Measurements from ENCODE around the gene ALKBH6.
A peak's percentile ranks its signal among the peaks of the same experiment; 100 is the strongest.

Gene ALKBH6

DNA sequence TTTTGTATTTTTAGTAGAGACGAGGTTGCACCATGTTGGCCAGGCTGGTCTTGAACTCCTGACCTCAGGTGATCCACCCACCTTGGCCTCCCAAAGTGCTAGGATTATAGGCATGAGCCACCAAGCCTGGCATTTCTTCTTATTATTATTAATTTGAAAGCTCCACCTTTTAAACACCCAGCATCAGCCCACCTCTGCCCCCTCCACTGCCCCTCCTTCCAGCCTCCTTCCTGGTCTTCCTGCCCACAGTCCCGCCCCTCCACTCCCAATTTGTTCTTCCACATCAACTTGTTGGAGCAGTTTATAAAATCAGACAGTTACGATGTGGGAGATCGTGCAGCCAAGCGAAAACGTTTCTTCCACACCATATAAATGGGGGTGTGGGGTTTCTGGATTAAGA lies 26.5 kb upstream of the ALKBH6 start:
- ATAC-seq: no peak
- TF ChIP-seq CSDC2 (CRISPR knock-in tag; IDR thresholded peaks at IDR 0.05) (no peak), ISL1 (CRISPR knock-in tag; IDR thresholded peaks at IDR 0.05) (no peak), TOX (CRISPR knock-in tag; IDR thresholded peaks at IDR 0.05; ENCODE audit: borderline replicate concordance) (no peak), PPARA (CRISPR knock-in tag; IDR thresholded peaks at IDR 0.05; ENCODE audit: borderline replicate concordance) (no peak), ZNF8 (CRISPR knock-in tag; IDR thresholded peaks at IDR 0.05) (no peak), GLIS3 (CRISPR knock-in tag; IDR thresholded peaks at IDR 0.05) (no peak), ZFP30 (CRISPR knock-in tag; IDR thresholded peaks at IDR 0.05) (no peak), ESRRG (CRISPR knock-in tag; IDR thresholded peaks at IDR 0.05) (no peak), ARNTL (CRISPR knock-in tag; IDR thresholded peaks at IDR 0.05; ENCODE audit: borderline replicate concordance, low read depth) (no peak), OSR1 (CRISPR knock-in tag; IDR thresholded peaks at IDR 0.05) (no peak), ZC3H10 (CRISPR knock-in tag; IDR thresholded peaks at IDR 0.05) (no peak), ZFP3 (CRISPR knock-in tag; IDR thresholded peaks at IDR 0.05) (no peak), TSHZ2 (CRISPR knock-in tag; IDR thresholded peaks at IDR 0.05) (no peak), CSRNP3 (CRISPR knock-in tag; IDR thresholded peaks at IDR 0.05) (no peak), TCF4 (CRISPR knock-in tag; IDR thresholded peaks at IDR 0.05; ENCODE audit: borderline replicate concordance) (no peak), ZNF565 (CRISPR knock-in tag; conservative IDR thresholded peaks at IDR 0.05; ENCODE audit: low read depth) (no peak)
- TF ChIP-seq, protein P1, sequence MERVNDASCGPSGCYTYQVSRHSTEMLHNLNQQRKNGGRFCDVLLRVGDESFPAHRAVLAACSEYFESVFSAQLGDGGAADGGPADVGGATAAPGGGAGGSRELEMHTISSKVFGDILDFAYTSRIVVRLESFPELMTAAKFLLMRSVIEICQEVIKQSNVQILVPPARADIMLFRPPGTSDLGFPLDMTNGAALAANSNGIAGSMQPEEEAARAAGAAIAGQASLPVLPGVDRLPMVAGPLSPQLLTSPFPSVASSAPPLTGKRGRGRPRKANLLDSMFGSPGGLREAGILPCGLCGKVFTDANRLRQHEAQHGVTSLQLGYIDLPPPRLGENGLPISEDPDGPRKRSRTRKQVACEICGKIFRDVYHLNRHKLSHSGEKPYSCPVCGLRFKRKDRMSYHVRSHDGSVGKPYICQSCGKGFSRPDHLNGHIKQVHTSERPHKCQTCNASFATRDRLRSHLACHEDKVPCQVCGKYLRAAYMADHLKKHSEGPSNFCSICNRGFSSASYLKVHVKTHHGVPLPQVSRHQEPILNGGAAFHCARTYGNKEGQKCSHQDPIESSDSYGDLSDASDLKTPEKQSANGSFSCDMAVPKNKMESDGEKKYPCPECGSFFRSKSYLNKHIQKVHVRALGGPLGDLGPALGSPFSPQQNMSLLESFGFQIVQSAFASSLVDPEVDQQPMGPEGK (CRISPR knock-in tag; IDR thresholded peaks at IDR 0.05; ENCODE audit: borderline replicate concordance): no peak
- TF ChIP-seq, protein P2, sequence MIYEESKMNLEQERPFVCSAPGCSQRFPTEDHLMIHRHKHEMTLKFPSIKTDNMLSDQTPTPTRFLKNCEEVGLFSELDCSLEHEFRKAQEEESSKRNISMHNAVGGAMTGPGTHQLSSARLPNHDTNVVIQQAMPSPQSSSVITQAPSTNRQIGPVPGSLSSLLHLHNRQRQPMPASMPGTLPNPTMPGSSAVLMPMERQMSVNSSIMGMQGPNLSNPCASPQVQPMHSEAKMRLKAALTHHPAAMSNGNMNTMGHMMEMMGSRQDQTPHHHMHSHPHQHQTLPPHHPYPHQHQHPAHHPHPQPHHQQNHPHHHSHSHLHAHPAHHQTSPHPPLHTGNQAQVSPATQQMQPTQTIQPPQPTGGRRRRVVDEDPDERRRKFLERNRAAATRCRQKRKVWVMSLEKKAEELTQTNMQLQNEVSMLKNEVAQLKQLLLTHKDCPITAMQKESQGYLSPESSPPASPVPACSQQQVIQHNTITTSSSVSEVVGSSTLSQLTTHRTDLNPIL (CRISPR knock-in tag; IDR thresholded peaks at IDR 0.05; ENCODE audit: low read depth): no peak
- TF ChIP-seq, protein P3, sequence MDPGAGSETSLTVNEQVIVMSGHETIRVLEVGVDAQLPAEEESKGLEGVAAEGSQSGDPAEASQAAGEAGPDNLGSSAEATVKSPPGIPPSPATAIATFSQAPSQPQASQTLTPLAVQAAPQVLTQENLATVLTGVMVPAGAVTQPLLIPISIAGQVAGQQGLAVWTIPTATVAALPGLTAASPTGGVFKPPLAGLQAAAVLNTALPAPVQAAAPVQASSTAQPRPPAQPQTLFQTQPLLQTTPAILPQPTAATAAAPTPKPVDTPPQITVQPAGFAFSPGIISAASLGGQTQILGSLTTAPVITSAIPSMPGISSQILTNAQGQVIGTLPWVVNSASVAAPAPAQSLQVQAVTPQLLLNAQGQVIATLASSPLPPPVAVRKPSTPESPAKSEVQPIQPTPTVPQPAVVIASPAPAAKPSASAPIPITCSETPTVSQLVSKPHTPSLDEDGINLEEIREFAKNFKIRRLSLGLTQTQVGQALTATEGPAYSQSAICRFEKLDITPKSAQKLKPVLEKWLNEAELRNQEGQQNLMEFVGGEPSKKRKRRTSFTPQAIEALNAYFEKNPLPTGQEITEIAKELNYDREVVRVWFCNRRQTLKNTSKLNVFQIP (CRISPR knock-in tag; IDR thresholded peaks at IDR 0.05; ENCODE audit: borderline replicate concordance, low read depth): no peak

GRCh38 chr19:36032251-36033104 lies 18.5 kb upstream of the ALKBH6 start, which contains the start of gene CLIP3:
TSS of gene CLIP3 (minus strand) at chr19:36032873. CDS start at chr19:36032357, 516 bp downstream.
- ATAC-seq: peak; percentile 89
- TF ChIP-seq ZNF565 (CRISPR knock-in tag; conservative IDR thresholded peaks at IDR 0.05; ENCODE audit: low read depth) (no peak), PPARA (CRISPR knock-in tag; IDR thresholded peaks at IDR 0.05; ENCODE audit: borderline replicate concordance) (no peak), ISL1 (CRISPR knock-in tag; IDR thresholded peaks at IDR 0.05) (no peak), CSDC2 (CRISPR knock-in tag; IDR thresholded peaks at IDR 0.05) (no peak), TCF4 (CRISPR knock-in tag; IDR thresholded peaks at IDR 0.05; ENCODE audit: borderline replicate concordance) (no peak), TSHZ2 (CRISPR knock-in tag; IDR thresholded peaks at IDR 0.05) (no peak), RARB (CRISPR knock-in tag; IDR thresholded peaks at IDR 0.05) (no peak), ZNF70 (CRISPR knock-in tag; IDR thresholded peaks at IDR 0.05) (no peak), GLIS3 (CRISPR knock-in tag; IDR thresholded peaks at IDR 0.05) (no peak), ESRRG (CRISPR knock-in tag; IDR thresholded peaks at IDR 0.05) (no peak)
- TF ChIP-seq, protein P2 (CRISPR knock-in tag; IDR thresholded peaks at IDR 0.05; ENCODE audit: low read depth): no peak

Measured in SK-N-SH treated with all-trans-retinoic acid at 6 μM for 48 hours (cell line).